A673 (cell line): ENCODE data around the gene PHF21A.

ENCODE experiments used
- EZH2 ChIP-seq: fragments of 200-600 bp; sonication (generic); IDR thresholded peaks from 2 replicates; pipeline ENCODE4 v1.6.1; 2017; ENCODE audit warnings: borderline replicate concordance, low read depth, mild to moderate bottlenecking, mixed read lengths, antibody characterized with exemption, low read length; ENCODE audit not compliant: poor library complexity, severe bottlenecking
- TF ChIP-seq, protein P1 (sequence below): fragments of 300-800, 200-600 bp; sonication (generic); conservative IDR thresholded peaks from 2 replicates; pipeline ENCODE4 v1.5.1; 2017; ENCODE audit warnings: low read depth, mild to moderate bottlenecking, antibody characterized with exemption, low read length, moderate library complexity, mixed read lengths

DNA sequence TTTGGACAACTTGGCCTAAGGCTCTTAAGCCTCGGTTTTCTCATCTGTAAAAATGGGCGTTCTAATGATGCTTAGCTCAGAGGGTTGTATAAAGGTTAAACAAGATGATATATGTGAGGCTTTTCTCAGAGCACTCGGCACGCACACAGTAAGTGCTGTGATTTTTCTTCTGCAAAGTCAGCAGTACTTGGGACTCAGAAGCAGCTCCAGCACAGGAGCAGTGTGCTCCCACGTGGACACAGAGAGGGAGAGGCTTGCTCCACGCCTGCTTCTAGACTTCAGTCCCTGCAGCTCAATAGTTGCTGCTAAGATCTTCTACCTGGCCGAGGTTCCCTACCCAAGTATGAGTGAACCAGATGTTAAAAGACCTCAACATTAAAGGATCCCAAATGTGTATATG is 39.9 kb upstream of the PHF21A start:
- no peak for TF ChIP-seq EZH2
- TF ChIP-seq, protein P1, sequence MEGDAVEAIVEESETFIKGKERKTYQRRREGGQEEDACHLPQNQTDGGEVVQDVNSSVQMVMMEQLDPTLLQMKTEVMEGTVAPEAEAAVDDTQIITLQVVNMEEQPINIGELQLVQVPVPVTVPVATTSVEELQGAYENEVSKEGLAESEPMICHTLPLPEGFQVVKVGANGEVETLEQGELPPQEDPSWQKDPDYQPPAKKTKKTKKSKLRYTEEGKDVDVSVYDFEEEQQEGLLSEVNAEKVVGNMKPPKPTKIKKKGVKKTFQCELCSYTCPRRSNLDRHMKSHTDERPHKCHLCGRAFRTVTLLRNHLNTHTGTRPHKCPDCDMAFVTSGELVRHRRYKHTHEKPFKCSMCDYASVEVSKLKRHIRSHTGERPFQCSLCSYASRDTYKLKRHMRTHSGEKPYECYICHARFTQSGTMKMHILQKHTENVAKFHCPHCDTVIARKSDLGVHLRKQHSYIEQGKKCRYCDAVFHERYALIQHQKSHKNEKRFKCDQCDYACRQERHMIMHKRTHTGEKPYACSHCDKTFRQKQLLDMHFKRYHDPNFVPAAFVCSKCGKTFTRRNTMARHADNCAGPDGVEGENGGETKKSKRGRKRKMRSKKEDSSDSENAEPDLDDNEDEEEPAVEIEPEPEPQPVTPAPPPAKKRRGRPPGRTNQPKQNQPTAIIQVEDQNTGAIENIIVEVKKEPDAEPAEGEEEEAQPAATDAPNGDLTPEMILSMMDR, result no peak
